Measurements from ENCODE around the gene OS9. TPM values are rescaled to one million over a fixed set of nuclear protein-coding genes. Genes with fewer than 3 reads are reported as not detected.

OS9 gene
- total RNA-seq, 2 experiments from 2014 or later: 82.6 to 112 TPM

DNA sequence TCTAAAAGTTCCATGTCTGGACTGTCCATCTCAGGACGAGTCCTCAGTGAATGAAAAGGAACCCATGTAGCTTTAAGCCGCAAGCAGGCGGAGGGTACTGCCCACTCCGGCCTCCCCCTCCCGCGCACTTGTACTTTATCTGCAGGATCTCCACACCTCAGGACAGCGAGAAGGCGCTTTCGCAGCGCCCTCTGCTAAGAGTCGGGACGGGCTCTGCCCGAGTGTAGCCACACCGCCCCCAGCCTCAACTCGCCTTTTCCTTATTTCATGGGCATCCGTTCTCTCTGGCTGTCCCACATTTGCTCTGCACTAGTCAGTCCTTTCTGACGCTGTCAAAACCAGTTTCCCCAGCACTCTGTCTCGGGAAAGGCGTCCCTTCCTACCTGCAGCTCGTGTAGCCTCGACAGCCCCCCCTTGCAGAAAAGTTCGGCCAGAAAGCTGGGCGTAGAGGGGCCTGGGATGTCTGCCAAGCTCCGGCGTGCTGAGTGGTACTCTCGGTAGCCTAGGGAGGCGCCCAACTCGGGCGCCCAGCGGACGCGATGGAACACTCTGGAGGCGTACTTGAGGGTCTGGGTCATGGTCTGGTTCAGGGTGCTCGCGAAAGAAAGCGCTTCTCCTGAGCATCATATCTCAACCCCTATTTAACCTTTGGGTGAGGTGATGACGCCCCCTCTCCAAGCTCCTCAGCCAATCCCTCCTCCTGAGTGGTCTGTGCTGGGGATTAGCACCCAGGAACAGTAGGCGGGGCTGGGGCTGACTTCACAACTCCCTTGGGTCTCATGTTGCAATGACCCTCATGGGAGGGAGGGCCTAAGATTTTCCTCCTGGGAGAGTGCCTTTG lies 72.8 kb downstream of the OS9 start, which contains the start of gene CYP27B1:
TSS of gene CYP27B1 (minus strand) at position 615 of the 841 bp plus-strand sequence. CDS start at position 578, 37 bp downstream.
- intact Hi-C loops (cut with micrococcal nuclease; ENCODE audit: unreplicated experiment): no loop called here

DNA sequence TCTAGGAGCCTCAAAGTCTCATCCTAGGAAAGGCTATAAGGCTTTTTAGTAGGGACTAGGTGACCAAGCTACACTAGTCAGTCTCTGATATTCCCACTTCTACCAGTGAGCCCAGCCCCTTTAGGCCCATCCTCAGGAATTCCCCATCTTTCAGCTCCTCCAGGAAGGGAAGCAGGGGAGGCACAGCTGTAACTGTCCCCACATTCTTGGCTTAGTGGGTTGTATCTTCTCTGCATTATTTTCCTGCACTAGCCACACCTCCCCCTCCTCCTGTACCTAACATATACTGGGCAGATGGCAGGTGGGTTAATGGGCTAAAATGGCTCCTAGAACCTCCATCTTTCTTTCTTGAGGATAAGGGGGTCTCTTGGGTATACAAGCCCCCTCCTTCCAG lies 73.4 kb downstream of the OS9 start:
- intact Hi-C loops (cut with micrococcal nuclease; ENCODE audit: unreplicated experiment): no loop called here
- H3K36me3 ChIP-seq (ENCODE audit: insufficient read depth, low read length): peaks cover 42% of the 10 kb centered on the region
- H4K20me1 ChIP-seq (ENCODE audit: insufficient read depth, low read length): no peaks in the 10 kb centered on the region
- peaks cover 12% of the 10 kb centered on the region; the same call in 1 of the 2 replicates for H3K79me2 ChIP-seq (ENCODE audit: insufficient read depth, low read depth, low read length)
- no peak for DNase-seq (ENCODE audit: low spot score)
- no peak overlapping the region for H3K4me2 ChIP-seq (ENCODE audit: low read length)
- ChIA-PET POLR2A (no interaction called here), CTCF (ENCODE audit: unreplicated experiment) (interaction anchor here (0.6 kb wide), 1 partner anchor 10 kb away, joined by 3 read pairs; no protein-coding TSS in a partner anchor)
- no peak overlapping the region for H2AFZ ChIP-seq (ENCODE audit: low read length)
- H3K4me1 ChIP-seq (ENCODE audit: insufficient read depth, low read length, poor library complexity, severe bottlenecking): peaks cover 13% of the 10 kb centered on the region
- no peak overlapping the region for H3K4me3 ChIP-seq (ENCODE audit: low read depth, low read length, poor library complexity, severe bottlenecking)
- H3K9me2 ChIP-seq (ENCODE audit: insufficient read depth, low read length): no peaks in the 10 kb centered on the region
- no peak overlapping the region for H3K27ac ChIP-seq (ENCODE audit: low read depth, low read length, poor library complexity, severe bottlenecking)
- no TSS peak for BruUV-seq (replicated peaks)
- TF ChIP-seq EZH2phosphoT487 (IDR thresholded peaks at IDR 0.05; ENCODE audit: borderline replicate concordance, low read depth, low read length): no peak
- TF ChIP-seq, protein P1, sequence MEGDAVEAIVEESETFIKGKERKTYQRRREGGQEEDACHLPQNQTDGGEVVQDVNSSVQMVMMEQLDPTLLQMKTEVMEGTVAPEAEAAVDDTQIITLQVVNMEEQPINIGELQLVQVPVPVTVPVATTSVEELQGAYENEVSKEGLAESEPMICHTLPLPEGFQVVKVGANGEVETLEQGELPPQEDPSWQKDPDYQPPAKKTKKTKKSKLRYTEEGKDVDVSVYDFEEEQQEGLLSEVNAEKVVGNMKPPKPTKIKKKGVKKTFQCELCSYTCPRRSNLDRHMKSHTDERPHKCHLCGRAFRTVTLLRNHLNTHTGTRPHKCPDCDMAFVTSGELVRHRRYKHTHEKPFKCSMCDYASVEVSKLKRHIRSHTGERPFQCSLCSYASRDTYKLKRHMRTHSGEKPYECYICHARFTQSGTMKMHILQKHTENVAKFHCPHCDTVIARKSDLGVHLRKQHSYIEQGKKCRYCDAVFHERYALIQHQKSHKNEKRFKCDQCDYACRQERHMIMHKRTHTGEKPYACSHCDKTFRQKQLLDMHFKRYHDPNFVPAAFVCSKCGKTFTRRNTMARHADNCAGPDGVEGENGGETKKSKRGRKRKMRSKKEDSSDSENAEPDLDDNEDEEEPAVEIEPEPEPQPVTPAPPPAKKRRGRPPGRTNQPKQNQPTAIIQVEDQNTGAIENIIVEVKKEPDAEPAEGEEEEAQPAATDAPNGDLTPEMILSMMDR (conservative IDR thresholded peaks at IDR 0.05; ENCODE audit: low read length): no peak
- H3K9me3 ChIP-seq (ENCODE audit: low read length): no peaks in the 10 kb centered on the region

More for the DNA sequence above, 72.8 kb downstream of the OS9 start, which contains the start of gene CYP27B1:
- ChIA-PET CTCF (ENCODE audit: unreplicated experiment) (no interaction called here), POLR2A (interaction anchor here (0.7 to 1.0 kb wide), 2 partner anchors 15 to 538 kb away, joined by 3 to 4 read pairs; partner anchors contain the start of gene SHMT2)
- H3K4me1 ChIP-seq (ENCODE audit: insufficient read depth, low read length, poor library complexity, severe bottlenecking): peaks cover 13% of the 10 kb centered on the region
- no peak within 1 kb of the TSS for H3K4me3 ChIP-seq (ENCODE audit: low read depth, low read length, poor library complexity, severe bottlenecking)
- no peak within 1 kb of the TSS for H3K4me2 ChIP-seq (ENCODE audit: low read length)
- H3K9me2 ChIP-seq (ENCODE audit: insufficient read depth, low read length): no peaks in the 10 kb centered on the region
- DNase-seq (ENCODE audit: low spot score): no peak
- no peaks in the 10 kb centered on the region for H3K9me3 ChIP-seq (ENCODE audit: low read length)
- no TSS peak for BruUV-seq (replicated peaks)
- no peak within 1 kb of the TSS for H3K27ac ChIP-seq (ENCODE audit: low read depth, low read length, poor library complexity, severe bottlenecking)
- no peaks in the 10 kb centered on the region for H4K20me1 ChIP-seq (ENCODE audit: insufficient read depth, low read length)
- no peak within 1 kb of the TSS for H2AFZ ChIP-seq (ENCODE audit: low read length)
- peaks cover 42% of the 10 kb centered on the region for H3K36me3 ChIP-seq (ENCODE audit: insufficient read depth, low read length)
- TF ChIP-seq EZH2phosphoT487 (IDR thresholded peaks at IDR 0.05; ENCODE audit: borderline replicate concordance, low read depth, low read length): no peak
- TF ChIP-seq, protein P1 (conservative IDR thresholded peaks at IDR 0.05; ENCODE audit: low read length): no peak
- peaks cover 12% of the 10 kb centered on the region; the same call in 1 of the 2 replicates for H3K79me2 ChIP-seq (ENCODE audit: insufficient read depth, low read depth, low read length)

DNA sequence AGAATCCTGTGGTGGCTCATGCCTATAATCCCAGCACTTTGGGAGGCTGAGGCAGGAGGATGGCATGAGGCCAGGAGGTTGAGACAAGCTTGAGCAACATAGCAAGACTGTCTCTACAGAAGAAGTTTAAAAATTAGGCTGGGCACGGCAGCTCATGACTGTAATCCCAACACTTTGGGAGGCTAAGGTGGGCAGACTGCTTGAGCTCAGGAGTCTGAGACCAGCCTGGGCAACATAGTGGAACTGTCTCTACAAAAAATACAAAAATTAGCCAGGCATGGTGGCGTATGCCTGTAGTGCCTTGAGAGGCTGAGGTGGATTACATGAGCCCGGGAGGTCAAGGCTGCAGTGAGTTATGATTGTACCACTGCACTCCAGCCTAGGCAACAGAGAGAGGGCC lies 73.9 kb downstream of the OS9 start:
- intact Hi-C loops (cut with micrococcal nuclease; ENCODE audit: unreplicated experiment): no loop called here
- BruUV-seq (replicated peaks): no TSS peak
- ChIA-PET CTCF (ENCODE audit: unreplicated experiment) (interaction anchor here (0.6 kb wide), 1 partner anchor 11 kb away, joined by 3 read pairs; no protein-coding TSS in a partner anchor), POLR2A (no interaction called here)
- H3K4me3 ChIP-seq (ENCODE audit: low read depth, low read length, poor library complexity, severe bottlenecking): no peak overlapping the region
- no peaks in the 10 kb centered on the region for H3K9me2 ChIP-seq (ENCODE audit: insufficient read depth, low read length)
- peaks cover 12% of the 10 kb centered on the region; the same call in 1 of the 2 replicates for H3K79me2 ChIP-seq (ENCODE audit: insufficient read depth, low read depth, low read length)
- H3K4me1 ChIP-seq (ENCODE audit: insufficient read depth, low read length, poor library complexity, severe bottlenecking): peaks cover 17% of the 10 kb centered on the region
- DNase-seq (ENCODE audit: low spot score): no peak
- H4K20me1 ChIP-seq (ENCODE audit: insufficient read depth, low read length): no peaks in the 10 kb centered on the region
- H2AFZ ChIP-seq (ENCODE audit: low read length): no peak overlapping the region
- no peaks in the 10 kb centered on the region for H3K9me3 ChIP-seq (ENCODE audit: low read length)
- TF ChIP-seq EZH2phosphoT487 (IDR thresholded peaks at IDR 0.05; ENCODE audit: borderline replicate concordance, low read depth, low read length): no peak
- TF ChIP-seq, protein P1 (conservative IDR thresholded peaks at IDR 0.05; ENCODE audit: low read length): no peak
- H3K27ac ChIP-seq (ENCODE audit: low read depth, low read length, poor library complexity, severe bottlenecking): no peak overlapping the region
- peaks cover 36% of the 10 kb centered on the region for H3K36me3 ChIP-seq (ENCODE audit: insufficient read depth, low read length)
- no peak overlapping the region for H3K4me2 ChIP-seq (ENCODE audit: low read length)

All from OCI-LY7 (cell line).